ENCODE data around the gene TMPRSS9. TPM values are rescaled to one million over a fixed set of nuclear protein-coding genes. Genes with fewer than 3 reads are reported as not detected.
A peak's percentile ranks its signal among the peaks of the same experiment; 100 is the strongest.

The TMPRSS9 gene
- total and polyA plus RNA-seq, 2 of the 13 experiments (the other 11 are each of a cell fraction or from before 2014, with no cell fraction given): 2.5 to 5.2 TPM

DNA sequence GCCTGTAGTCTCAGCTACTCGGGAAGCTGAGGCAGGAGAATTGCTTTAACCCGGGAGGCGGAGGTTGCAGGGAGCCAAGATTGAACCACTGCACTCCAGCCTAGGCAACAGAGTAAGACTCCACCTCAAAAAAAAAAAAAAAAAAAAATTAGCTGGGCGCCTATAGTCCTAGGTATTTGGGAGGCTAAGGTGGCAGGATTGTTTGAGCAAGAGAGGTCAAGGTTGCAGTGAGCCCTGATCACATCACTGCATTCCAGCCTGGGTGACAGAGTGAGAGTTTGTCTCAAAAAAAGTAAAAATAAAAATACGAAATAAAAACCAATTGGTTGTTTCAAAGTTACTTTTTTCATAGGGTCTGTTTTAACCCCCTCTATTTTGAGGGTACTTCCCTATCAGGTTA, 98.0 kb downstream of the TMPRSS9 start (continued):
- no peak for TF ChIP-seq HMGA1 (CRISPR knock-in tag; conservative IDR thresholded peaks at IDR 0.05)
- no peak for TF ChIP-seq SIX4 (CRISPR knock-in tag; IDR thresholded peaks at IDR 0.05)
- no peak for TF ChIP-seq ZNF567 (CRISPR knock-in tag; IDR thresholded peaks at IDR 0.05; ENCODE audit: borderline replicate concordance)
- TF ChIP-seq, protein P1, sequence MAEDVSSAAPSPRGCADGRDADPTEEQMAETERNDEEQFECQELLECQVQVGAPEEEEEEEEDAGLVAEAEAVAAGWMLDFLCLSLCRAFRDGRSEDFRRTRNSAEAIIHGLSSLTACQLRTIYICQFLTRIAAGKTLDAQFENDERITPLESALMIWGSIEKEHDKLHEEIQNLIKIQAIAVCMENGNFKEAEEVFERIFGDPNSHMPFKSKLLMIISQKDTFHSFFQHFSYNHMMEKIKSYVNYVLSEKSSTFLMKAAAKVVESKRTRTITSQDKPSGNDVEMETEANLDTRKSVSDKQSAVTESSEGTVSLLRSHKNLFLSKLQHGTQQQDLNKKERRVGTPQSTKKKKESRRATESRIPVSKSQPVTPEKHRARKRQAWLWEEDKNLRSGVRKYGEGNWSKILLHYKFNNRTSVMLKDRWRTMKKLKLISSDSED (CRISPR knock-in tag; IDR thresholded peaks at IDR 0.05): no peak
- no peak for TF ChIP-seq AGO2 (optimal IDR thresholded peaks at IDR 0.05; ENCODE audit: low read depth, low read length)
- 0 out of 2 replicates have a peak, but pooled peaks have one; percentile 25 for TF ChIP-seq ZNF430 (CRISPR knock-in tag; IDR thresholded peaks at IDR 0.05)
- no peak for TF ChIP-seq ZNF180 (CRISPR knock-in tag; IDR thresholded peaks at IDR 0.05; ENCODE audit: borderline replicate concordance, low read depth)
- no peak for TF ChIP-seq SP5 (CRISPR knock-in tag; IDR thresholded peaks at IDR 0.05; ENCODE audit: borderline replicate concordance, low read depth)
- TF ChIP-seq, protein P2, sequence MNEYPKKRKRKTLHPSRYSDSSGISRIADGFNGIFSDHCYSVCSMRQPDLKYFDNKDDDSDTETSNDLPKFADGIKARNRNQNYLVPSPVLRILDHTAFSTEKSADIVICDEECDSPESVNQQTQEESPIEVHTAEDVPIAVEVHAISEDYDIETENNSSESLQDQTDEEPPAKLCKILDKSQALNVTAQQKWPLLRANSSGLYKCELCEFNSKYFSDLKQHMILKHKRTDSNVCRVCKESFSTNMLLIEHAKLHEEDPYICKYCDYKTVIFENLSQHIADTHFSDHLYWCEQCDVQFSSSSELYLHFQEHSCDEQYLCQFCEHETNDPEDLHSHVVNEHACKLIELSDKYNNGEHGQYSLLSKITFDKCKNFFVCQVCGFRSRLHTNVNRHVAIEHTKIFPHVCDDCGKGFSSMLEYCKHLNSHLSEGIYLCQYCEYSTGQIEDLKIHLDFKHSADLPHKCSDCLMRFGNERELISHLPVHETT (CRISPR knock-in tag; conservative IDR thresholded peaks at IDR 0.05): no peak
- TF ChIP-seq MED8 (CRISPR knock-in tag; IDR thresholded peaks at IDR 0.05; ENCODE audit: insufficient replicate concordance): no peak
- TF ChIP-seq NR2F1 (CRISPR knock-in tag; IDR thresholded peaks at IDR 0.05): peak; percentile 71 to 90; a peak in 3 of 4 replicates
- TF ChIP-seq ZNF644 (CRISPR knock-in tag; IDR thresholded peaks at IDR 0.05; ENCODE audit: low read depth): no peak
- no peak for TF ChIP-seq ZNF761 (CRISPR knock-in tag; conservative IDR thresholded peaks at IDR 0.05)
- no peak for TF ChIP-seq DMAP1 (CRISPR knock-in tag; IDR thresholded peaks at IDR 0.05)
- TF ChIP-seq, protein P3, sequence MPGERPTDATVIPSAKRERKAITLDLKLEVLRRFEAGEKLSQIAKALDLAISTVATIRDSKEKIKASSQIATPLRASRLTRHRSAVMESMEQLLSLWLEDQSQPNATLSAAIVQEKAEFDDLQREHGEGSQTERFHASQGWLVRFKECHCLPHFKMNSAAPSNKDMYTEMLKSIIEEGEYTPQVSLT (CRISPR knock-in tag; IDR thresholded peaks at IDR 0.05; ENCODE audit: borderline replicate concordance, low read depth): no peak
- no peak for TF ChIP-seq PITX1 (CRISPR knock-in tag; IDR thresholded peaks at IDR 0.05)
- TF ChIP-seq FUBP1 (CRISPR knock-in tag; IDR thresholded peaks at IDR 0.05; ENCODE audit: borderline replicate concordance): no peak
- no peak for TF ChIP-seq TOE1 (CRISPR knock-in tag; IDR thresholded peaks at IDR 0.05)
- TF ChIP-seq, protein P4, sequence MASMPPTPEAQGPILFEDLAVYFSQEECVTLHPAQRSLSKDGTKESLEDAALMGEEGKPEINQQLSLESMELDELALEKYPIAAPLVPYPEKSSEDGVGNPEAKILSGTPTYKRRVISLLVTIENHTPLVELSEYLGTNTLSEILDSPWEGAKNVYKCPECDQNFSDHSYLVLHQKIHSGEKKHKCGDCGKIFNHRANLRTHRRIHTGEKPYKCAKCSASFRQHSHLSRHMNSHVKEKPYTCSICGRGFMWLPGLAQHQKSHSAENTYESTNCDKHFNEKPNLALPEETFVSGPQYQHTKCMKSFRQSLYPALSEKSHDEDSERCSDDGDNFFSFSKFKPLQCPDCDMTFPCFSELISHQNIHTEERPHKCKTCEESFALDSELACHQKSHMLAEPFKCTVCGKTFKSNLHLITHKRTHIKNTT (CRISPR knock-in tag; IDR thresholded peaks at IDR 0.05): no peak
- TF ChIP-seq, protein P5, sequence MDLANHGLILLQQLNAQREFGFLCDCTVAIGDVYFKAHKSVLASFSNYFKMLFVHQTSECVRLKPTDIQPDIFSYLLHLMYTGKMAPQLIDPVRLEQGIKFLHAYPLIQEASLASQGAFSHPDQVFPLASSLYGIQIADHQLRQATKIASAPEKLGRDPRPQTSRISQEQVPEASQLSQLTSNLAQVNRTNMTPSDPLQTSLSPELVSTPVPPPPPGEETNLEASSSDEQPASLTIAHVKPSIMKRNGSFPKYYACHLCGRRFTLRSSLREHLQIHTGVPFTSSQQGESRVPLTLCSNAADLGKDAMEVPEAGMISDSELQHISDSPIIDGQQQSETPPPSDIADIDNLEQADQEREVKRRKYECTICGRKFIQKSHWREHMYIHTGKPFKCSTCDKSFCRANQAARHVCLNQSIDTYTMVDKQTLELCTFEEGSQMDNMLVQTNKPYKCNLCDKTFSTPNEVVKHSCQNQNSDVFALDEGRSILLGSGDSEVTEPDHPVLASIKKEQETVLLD (CRISPR knock-in tag; IDR thresholded peaks at IDR 0.05; ENCODE audit: low read depth): no peak
- peak; percentile 47; the same call in 1 of the 2 replicates for TF ChIP-seq SOX5 (CRISPR knock-in tag; IDR thresholded peaks at IDR 0.05; ENCODE audit: borderline replicate concordance)
- no peak for TF ChIP-seq GATAD1 (CRISPR knock-in tag; IDR thresholded peaks at IDR 0.05)
- TF ChIP-seq BCL6 (CRISPR knock-in tag; IDR thresholded peaks at IDR 0.05): peak; percentile 70
- no peak for TF ChIP-seq KLF16 (CRISPR knock-in tag; IDR thresholded peaks at IDR 0.05)
- TF ChIP-seq MYNN (CRISPR knock-in tag; IDR thresholded peaks at IDR 0.05; ENCODE audit: low read depth): no peak
